GM18508 (cell line): Measurements from ENCODE around the gene NCAM1.
"Not testable (repeated sequence)": the region's sequence is repeated elsewhere in the genome, so short reads cannot be mapped to it uniquely, and the experiment has no call there.

ENCODE experiments used
- ATAC-seq: cut with Tn5 transposase; IDR thresholded peaks from one replicate; pipeline ENCODE4 v1.9.1; 2021; ENCODE audit warnings: moderate number of reproducible peaks; ENCODE audit not compliant: insufficient read depth, unreplicated experiment

NCAM1 gene

DNA sequence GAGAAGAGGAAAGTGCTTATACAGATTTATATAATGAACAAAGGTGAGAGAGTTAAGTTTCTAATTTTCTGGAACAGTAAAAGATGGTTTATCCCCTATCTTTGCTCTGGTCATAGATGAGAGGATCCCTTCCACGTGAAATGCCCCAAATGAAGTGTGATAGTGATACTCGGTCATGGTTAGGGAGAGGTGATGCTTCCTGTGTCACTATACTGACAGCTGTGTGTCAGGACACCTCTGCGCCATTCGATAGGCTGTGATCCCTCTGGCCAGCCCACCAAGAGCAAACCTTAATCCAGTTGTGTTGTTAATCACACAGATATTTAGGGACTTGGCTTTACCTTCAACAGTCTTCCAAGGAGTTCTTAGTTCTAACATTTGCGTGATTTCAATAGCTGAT, 57.7 kb downstream of the NCAM1 start:
- no peak for ATAC-seq

DNA sequence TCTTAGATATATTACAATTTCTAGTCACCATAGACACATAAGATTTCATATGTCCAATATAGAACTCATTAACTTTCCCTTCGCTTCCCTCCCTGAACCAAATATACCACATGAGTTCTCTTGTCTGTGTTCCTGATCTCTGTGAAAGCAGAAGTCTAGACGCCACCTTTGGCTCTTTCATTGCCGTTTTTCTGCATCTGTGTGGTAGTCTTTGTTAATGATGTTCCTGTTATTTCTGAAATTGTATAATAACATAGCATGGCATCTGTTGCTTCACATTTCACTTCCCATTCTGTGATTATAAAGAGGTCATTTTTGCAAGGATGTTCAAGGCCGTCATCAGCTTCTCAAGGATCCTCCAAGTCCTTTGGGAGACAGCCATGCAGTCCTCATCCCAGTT, 58.5 kb downstream of the NCAM1 start:
- ATAC-seq: no peak

DNA sequence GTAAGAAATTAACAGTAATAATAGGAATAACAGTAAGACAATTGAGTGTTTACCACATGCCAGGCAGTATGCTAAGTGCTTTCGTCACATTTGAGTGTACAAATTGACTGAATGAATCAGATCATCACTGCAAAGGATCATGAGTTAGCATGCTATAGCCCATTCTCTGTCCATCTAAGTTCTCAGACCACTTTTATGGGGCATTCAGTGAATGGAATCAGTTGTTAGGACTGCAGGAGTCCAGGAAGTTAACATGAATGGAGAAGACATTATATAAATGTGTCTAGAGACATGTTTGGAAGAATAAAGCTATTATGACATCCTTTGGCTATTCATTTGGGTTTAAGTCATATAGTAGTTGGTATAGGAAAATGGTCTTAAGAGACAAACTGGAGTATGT, 59.9 kb downstream of the NCAM1 start:
- no peak for ATAC-seq

DNA sequence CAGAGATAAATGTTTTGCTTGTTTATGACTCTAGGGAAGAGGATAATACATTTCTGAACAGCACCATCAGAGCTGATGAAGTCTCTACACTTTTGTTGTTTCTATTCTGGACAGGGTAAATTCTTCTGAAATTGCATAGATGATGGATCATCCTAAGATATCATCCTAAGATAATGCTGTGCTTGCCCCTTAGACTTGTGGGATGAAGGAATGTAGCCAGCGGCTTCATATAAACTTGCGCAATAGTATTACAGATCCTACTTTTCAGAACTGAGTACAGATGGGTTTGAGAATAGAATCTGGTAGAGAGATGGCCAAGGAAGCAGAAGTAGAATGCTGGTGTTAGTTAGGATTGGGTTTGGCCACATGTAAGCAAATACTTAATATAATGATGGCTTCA, 61.0 kb downstream of the NCAM1 start:
- ATAC-seq: no peak

DNA sequence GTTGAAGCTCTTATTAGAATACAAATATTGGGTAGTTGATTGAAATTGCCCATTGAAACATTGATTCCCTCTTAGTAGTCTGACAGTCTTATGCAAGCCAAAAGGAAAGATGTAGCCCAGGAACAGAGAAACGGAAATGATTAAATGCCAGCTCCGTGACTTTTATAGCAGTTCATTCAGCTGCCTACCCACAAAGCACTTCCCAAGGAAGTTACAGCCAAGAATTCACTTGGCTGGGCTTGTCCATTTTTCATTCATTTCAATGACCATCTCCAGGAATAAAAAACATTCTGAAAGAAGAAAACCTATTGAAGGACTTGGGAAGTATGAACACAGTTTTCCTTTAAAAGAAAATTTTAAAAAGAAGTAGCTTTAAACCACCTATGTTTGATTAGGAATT, 62.0 kb downstream of the NCAM1 start:
- ATAC-seq: no peak

DNA sequence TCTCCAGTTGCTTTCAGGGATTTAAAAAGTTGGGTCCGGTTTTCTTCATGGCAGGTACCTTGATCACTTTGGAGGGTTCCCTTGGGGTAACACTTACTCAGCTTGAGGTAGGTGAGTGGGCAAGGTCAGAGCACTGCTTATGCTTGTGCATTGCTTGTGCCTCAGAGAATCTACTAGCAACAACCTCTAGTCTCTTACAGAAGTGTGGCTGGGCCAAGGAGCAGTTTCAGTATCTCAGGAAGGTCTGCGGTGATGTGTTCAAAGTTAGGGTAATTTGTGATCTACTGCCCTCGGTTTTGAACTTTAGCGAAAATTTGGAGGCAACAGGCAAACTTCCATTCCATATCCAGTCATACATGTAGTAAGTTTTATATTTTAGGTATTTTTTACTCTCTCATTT, 62.8 kb downstream of the NCAM1 start:
- no peak for ATAC-seq

DNA sequence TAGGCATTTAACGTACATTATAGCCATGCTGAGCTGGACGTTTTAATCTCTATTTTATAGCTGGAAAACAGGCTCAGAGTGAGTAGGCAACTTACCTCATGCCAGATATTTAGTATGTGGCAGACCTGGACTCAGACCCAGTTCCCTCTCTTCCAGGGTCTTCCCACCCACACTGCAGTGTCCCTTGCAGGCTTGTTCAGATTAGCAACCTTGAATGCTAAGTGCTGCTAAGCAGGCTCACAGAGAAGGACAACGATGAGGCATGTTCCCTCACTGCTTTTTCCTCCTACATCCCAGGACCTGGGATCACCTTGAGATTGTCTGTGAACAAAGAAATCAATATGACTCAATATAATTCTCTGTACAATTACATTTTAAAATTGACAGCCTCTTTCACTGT, 65.6 kb downstream of the NCAM1 start:
- ATAC-seq: no peak

DNA sequence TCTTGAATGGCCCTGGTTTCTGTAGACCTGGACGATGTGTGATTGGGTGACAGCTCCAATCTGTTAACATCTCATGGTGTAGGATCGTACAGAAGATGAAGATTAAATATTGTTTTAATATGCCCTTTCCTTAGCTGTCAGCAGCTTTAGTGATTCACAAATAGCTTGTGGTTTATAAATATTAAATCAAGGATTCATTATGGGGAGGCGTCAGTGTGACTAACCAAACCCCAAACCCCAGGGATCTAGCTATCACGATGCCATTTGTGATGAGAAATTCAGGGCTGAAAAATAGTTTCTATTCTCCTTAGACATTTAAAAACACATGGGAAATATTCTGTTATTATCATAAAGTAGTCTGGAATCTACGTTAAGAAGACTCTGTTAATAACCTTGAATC, 73.4 kb downstream of the NCAM1 start:
- no peak for ATAC-seq

DNA sequence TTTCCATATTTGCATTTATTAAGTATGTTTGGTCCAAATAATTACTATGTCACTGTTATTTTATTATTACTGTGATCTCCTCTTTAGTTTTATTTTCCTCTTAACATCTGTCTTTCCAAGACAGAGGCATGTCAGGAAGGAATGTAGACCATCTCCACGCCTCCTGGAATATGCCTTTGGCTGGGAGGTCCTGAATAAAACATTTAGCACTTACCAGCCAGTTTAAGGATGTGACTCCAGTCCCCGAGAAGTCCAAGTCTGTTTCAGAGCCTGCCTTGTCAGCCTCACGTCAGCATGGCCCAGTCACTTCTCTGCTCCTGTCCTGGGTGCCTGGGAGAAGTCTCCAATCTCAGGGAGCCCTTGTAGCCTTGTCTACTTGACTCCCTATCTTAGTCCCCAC, 74.5 kb downstream of the NCAM1 start:
- ATAC-seq: no peak

DNA sequence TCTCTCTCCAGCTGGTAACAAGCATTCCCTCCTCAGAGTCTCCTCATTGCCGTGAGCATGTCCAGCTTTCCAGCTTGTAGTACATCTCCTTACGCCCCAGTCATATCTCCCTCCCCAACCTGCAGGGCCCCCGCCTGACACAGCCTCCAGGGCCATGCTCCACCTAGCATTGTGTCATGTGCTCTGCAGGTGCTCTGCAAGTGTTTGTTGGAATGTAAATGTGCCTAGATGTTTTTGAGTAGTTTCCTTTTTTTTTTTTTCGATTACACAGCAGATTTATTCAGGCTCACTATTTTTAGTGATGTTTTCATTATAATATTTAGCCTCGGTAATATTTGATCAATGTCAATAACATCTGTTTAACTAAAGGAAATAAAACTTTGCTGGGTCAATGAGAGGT, 82.5 kb downstream of the NCAM1 start:
- no peak for ATAC-seq

DNA sequence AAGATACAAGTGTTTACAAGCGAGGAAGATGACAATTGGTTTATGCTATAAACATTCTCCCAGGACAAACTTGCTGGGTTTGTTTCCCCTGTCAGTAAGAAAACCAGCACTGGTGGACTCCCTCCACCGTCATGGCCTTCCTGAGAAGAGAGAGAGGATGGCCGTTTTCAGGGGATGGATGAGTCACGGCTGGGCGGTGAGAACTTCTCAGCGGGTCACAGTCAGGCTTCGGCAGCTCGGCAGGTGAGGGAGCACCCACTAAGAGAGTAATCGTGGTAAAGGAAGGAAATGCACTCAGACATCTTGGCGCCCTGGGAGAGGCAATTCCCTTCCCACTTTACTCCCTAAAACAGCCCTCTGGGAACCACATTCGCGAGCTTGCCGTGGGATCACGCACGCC, 83.9 kb downstream of the NCAM1 start:
- no peak for ATAC-seq

DNA sequence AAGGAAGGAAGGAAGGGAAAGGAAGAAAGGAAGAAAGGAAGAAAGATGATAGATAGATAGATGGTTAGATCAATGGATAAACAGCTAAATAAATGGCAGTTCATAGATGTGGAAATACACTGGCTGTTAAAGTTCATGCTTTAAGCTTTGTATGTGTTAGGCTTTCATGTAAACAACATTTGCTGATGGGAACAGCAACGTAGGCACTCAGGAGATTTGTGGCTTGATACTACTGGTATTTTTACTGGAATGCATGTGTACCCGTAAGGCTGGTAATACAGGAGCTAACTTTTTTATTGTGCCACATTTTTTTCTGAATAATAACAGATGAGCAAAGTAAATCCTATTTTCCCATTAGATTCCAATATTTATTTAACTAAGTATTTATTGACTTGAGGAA, 85.6 kb downstream of the NCAM1 start:
- ATAC-seq: no peak

DNA sequence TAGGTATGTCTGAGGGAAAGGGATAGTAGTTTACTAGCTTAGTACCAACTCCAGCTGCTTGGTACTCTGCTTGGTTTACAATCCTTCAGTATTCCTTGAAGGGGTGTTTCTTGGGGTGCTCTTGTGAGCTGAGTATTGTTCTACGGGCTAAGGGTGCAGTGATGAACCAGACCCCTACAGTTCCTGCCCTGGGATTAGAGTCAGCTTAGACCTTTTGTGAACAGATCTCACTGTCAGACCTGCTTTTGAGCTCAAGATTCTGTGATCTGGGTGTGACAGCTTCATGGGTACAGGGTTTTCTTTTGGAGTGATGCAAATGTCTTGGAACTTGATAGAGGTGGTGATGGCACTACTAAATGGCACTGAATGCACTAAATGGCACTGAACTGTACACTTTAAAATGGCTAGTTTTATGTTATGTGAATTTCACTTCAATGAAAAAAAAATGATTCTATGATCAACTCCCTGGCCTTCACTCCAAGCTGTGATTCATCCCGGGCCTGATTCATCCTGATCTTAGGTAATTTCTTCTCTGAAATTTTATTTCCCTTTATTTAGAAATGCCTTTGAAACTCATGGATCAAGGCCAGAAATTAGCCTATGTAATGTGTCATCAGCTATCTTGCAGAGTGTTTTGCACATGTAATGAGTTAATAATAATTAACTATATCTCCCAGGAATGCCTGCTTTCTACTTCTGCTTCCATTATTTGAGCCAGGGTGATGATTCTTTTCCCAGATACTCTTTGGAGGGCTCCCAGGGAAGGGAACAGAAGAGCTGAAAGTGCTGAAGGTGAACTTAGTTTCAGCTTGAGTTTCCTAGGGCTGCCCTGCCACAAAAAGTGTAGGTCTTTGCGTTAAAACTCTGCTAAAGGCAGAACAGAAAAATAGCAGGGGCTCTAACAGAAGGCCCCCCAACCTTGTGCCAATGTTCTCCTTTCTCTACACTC, 87.9 kb downstream of the NCAM1 start:
- no peak for ATAC-seq

DNA sequence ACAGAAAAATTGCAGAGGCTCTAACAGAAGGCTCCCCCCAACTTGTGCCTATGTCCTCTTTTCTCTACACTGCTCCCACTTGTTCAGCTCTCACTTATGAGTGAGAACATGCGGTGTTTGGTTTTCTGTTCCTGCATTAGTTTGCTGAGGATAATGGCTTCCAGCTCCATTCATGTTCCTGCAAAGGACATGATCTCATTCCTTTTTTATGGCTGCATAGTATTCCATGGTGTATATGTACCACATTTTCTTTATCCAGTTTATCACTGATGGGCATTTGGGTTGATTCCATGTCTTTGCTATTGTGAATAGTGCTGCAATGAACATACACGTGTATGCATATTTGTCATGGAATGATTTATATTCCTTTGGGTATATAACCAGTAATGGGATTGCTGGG, 91.8 kb downstream of the NCAM1 start:
- not testable (repeated sequence) for ATAC-seq

DNA sequence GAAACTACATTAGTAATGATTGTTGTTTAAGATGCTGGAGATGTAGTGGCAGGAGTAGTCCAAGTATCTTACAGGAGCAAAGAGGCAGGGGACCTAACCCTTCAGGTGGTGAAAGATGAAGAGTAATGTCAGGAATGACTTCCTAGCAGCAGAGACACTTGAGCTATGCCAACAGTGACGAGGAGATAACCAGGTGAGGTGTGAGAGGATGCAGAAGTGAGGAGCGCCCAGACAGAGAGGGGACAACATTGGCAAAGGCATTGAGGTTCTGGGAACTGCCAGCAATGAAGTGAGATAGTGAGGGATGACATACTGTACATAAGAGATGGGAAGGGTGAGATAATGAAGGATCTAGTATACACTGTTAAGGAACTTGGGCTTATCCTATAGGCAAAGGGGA, 95.8 kb downstream of the NCAM1 start:
- no peak for ATAC-seq

DNA sequence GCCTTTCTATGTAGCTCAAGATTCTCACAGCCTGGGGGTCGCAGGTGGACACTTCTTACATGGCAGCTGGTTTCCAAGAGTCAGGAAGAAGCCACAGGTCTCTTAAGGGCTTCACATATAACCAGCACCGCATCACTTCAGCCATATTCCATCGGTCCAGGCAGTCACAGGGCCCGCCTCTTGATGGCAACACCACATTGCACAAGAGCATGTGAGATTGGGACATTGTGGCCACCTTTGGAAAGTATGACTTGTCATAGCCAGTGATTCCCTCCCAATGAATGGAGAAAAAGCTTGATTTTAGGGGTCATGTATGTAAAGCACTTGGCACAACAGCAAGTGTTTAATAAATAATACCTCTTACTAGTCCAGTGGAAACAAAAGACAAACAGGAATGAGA, 98.3 kb downstream of the NCAM1 start:
- no peak for ATAC-seq

DNA sequence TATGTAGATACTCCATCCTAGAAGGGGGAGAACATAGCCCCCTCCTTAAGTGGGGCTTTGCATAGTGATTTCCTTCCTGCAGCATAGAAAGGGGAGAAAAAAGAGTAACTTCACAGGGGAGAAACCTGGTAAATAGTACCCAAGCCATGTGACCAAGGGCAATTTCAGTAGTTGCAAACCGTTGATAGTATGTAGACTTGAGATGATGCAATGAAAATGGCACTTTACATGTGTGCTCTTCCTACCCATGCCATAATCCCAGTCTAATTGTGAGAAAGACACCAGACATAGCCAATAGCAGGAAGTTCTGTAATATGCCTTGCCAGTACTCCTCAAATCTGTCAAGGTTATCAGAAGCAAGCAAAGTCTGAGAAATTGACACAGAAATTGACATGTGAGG, 104.1 kb downstream of the NCAM1 start:
- ATAC-seq: no peak

DNA sequence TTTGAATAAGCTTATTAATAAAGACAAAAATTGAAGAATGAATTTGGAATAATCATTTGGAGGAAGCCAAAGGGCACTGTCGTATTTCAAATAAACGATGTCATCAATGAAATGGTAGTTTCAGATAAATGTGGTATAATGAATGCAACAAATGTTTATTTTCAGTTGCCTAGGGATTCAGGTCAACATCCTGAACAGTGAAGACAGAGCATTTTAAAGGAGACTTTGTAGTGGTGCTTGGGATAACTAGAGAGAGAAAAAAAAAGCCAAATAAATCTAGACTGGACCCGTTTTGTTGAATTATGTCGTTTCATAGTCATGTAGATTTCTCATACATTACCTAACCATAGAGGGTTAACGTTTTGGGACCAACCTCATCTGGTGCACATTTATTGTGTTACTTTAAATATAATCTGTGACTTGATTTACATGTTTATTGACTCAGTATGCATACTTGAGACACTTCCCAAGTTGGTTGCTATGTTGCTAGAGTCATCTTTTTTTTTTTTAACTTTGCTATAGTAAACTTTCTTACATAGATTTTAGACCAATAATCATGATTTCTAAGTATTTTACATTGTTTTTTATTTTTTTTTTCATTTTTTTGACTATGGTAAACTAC, 111.1 kb downstream of the NCAM1 start:
- no peak for ATAC-seq

DNA sequence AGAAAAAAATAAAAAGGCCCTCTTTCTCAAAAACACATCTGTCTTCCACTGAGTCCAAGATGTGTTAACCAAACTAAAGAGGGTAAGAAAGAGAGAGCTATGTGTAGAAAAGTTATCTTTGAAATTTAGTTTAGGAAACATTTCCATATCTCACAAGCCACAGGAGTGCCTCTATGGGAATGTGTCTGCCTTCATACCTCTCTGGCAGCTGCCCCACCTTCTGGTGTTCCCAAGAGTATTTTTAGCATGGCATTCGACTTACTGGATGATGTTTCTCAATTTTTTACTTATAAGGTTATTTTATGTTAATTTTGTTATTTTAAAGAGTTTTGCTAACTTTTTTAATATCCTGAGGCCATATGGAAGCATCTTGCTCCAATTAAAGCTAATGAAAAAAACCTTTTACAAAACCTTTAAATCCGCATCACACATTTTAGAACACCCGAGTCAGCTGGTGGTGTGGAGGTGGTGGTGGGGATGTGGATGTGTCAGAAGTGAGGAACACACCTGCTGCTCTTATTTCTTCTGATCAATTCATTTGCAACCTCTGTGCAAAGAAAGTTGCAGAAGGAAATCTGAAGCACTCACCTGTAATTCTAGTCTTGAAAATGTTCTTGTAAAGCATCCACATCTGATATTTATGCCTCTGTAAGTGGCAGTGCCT, 112.2 kb downstream of the NCAM1 start:
- ATAC-seq: no peak

DNA sequence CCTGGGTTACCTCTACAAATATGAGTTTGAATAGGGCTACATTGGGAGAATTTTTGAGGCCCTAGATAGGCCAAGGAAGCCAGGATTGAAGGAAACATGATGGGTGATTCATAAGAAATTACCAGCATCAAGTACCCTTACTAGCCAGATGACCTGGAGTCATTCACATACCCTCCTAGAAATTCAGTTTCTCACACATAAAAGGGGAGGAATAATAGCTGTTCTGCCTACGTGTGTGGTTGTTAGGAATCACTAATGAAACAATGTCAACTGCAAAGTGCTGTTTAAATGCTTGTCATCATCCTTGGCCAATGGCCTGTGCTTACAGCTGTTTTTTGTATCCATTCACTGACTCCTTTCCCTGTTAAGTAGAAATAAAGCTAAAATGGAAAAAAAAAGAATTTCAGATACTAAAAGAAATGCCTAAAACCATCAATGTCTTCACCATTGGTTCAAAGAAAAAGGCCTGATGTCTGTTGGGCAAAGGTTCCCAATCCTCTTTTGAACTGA, 114.4 kb downstream of the NCAM1 start:
- ATAC-seq: no peak

DNA sequence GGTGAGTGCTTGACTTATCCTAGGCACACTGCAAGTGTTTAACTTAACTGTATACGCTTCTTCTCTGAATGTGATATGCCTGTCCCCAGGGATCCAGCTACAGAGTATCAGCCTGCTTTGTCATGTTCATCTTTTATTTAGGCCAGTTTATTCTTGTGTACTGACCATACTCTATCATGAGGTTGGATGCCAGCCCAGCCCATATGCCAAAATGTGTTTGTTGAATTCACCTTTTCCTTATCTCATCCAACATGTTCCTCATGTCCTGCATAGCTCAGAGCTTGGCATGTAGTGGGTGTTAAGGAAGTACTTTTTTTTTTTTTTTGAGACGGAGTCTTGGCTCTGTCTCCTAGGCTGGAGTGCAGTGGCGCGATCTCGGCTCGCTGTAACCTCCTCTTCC, 116.2 kb downstream of the NCAM1 start:
- no peak for ATAC-seq
